Panc1 (cell line): ENCODE data around the gene TBCC.

Source experiments
- SIN3A ChIP-seq: IDR thresholded peaks from 2 replicates; pipeline ENCODE4 v1.6.1; 2012; ENCODE audit warnings: low read depth, mild to moderate bottlenecking, low read length, moderate library complexity, borderline replicate concordance; ENCODE audit not compliant: insufficient read depth
- TF ChIP-seq, protein P1 (sequence below): fragments of 450-650 bp; IDR thresholded peaks from 2 replicates; pipeline ENCODE4 v1.5.1; 2017; ENCODE audit warnings: mild to moderate bottlenecking
- TF ChIP-seq, protein P2 (sequence below), 2 experiments: IDR thresholded peaks; 2 replicates each; pipeline ENCODE4 v1.6.1; 2011 to 2012; ENCODE audit warnings: low read depth in 2 of 2, control low read depth in 1 of 2, low read length in 1 of 2, mild to moderate bottlenecking in 1 of 2, moderate library complexity in 1 of 2; ENCODE audit not compliant: insufficient read depth in 1 of 2

DNA sequence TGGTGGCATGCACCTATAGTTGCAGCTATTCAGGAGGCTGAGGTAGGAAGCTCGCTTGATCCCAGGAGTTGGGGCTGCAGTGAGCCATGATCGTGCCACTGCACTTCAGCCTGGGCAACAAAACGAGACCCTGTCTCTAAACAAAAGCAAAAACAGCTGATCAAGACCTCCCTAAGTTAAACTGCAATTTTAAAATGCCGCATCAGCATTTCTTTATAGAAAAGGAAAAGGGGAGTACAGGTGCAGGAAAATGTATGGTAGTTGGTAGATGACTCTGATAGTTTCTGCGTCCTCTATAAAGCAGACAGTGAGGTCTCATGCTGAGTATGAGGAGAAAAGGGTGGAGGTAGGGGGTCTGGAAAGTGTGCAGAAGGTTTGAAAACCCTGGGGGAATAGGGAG, 8.9 kb upstream of the TBCC start:
- TF ChIP-seq, protein P1, sequence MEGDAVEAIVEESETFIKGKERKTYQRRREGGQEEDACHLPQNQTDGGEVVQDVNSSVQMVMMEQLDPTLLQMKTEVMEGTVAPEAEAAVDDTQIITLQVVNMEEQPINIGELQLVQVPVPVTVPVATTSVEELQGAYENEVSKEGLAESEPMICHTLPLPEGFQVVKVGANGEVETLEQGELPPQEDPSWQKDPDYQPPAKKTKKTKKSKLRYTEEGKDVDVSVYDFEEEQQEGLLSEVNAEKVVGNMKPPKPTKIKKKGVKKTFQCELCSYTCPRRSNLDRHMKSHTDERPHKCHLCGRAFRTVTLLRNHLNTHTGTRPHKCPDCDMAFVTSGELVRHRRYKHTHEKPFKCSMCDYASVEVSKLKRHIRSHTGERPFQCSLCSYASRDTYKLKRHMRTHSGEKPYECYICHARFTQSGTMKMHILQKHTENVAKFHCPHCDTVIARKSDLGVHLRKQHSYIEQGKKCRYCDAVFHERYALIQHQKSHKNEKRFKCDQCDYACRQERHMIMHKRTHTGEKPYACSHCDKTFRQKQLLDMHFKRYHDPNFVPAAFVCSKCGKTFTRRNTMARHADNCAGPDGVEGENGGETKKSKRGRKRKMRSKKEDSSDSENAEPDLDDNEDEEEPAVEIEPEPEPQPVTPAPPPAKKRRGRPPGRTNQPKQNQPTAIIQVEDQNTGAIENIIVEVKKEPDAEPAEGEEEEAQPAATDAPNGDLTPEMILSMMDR, result no peak
- TF ChIP-seq, protein P2, sequence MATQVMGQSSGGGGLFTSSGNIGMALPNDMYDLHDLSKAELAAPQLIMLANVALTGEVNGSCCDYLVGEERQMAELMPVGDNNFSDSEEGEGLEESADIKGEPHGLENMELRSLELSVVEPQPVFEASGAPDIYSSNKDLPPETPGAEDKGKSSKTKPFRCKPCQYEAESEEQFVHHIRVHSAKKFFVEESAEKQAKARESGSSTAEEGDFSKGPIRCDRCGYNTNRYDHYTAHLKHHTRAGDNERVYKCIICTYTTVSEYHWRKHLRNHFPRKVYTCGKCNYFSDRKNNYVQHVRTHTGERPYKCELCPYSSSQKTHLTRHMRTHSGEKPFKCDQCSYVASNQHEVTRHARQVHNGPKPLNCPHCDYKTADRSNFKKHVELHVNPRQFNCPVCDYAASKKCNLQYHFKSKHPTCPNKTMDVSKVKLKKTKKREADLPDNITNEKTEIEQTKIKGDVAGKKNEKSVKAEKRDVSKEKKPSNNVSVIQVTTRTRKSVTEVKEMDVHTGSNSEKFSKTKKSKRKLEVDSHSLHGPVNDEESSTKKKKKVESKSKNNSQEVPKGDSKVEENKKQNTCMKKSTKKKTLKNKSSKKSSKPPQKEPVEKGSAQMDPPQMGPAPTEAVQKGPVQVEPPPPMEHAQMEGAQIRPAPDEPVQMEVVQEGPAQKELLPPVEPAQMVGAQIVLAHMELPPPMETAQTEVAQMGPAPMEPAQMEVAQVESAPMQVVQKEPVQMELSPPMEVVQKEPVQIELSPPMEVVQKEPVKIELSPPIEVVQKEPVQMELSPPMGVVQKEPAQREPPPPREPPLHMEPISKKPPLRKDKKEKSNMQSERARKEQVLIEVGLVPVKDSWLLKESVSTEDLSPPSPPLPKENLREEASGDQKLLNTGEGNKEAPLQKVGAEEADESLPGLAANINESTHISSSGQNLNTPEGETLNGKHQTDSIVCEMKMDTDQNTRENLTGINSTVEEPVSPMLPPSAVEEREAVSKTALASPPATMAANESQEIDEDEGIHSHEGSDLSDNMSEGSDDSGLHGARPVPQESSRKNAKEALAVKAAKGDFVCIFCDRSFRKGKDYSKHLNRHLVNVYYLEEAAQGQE (IDR thresholded peaks at IDR 0.05; ENCODE audit: insufficient read depth in 1 of 2, low read depth in 2 of 2, low read length in 1 of 2), result no peak
- TF ChIP-seq SIN3A, result no peak
